H7 (cell line): ENCODE data around the gene CNBD2. TPM values are rescaled to one million over a fixed set of nuclear protein-coding genes. Genes with fewer than 3 reads are reported as not detected.
"Not testable (repeated sequence)": the region's sequence is repeated elsewhere in the genome, so short reads cannot be mapped to it uniquely, and the experiment has no call there.

ENCODE experiments used
- DNase-seq: peaks from one replicate; pipeline ENCODE4 v3.0.0; 2012
- H3K27me3 ChIP-seq: 2 replicates; pipeline ENCODE4 v1.6.0; 2011; ENCODE audit warnings: mild to moderate bottlenecking, low read length; ENCODE audit not compliant: control insufficient read depth, insufficient read depth
- H3K36me3 ChIP-seq: replicated peaks from 2 replicates; pipeline ENCODE4 v1.5.1; 2011; ENCODE audit warnings: low read length; ENCODE audit not compliant: control insufficient read depth, insufficient read depth
- H3K4me3 ChIP-seq: 2 replicates; pipeline ENCODE4 v1.5.1; 2011; ENCODE audit warnings: low read depth, mild to moderate bottlenecking, control low read depth, low read length, moderate library complexity; ENCODE audit not compliant: insufficient read depth
- total RNA-seq: library from RNA; depleted of rRNA; stranded (reverse); fragments of >200 nt; shearing (Covaris generic); gene quantifications from 2 replicates; pipeline ENCODE4 v1.2.3, GENCODE V29; 2014; rRNA removed

CNBD2 gene
- total RNA-seq, result 4.8 and 6.0 TPM in 2 replicates

DNA sequence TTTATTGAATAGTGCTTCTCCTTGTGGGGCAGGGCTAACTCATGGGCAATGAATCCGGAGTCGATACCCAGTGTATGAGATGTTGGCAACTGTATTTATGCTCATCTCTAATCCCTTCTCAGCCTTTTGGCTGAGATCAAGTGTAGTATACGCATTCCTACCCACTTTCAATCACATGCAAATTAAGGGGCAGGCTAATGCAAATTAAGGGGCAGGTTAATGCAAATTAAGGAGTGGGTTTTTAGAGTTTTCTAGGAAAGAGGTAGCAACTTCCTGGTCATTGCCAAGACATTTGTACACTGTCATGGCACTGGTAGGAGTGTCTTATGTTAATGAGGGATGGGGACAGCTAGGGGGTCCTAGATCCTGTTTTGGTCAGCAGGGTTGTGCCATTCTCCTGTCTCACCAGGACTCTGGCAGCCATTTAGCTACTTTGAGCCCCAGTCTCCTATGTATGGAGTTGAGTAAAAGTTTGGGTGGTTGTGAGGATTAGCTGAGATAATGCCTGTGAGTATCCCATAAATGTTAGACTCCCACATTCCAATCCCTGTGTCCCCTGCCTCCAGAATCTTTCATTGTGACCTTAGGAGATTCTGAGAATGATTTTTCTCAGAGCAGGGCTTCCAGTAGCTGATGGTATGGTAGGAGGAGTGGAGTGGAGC, at the start of gene CNBD2:
Gene CNBD2 (plus strand): TSS at position 612 of the 662 bp plus-strand sequence. CDS start 173 bp downstream, outside the sequence.
- H3K4me3 ChIP-seq, result no peak within 1 kb of the TSS
- H3K36me3 ChIP-seq, result no peaks in the 10 kb centered on the region
- no peak for DNase-seq
- H3K27me3 ChIP-seq, result no peaks in the 10 kb centered on the region

DNA sequence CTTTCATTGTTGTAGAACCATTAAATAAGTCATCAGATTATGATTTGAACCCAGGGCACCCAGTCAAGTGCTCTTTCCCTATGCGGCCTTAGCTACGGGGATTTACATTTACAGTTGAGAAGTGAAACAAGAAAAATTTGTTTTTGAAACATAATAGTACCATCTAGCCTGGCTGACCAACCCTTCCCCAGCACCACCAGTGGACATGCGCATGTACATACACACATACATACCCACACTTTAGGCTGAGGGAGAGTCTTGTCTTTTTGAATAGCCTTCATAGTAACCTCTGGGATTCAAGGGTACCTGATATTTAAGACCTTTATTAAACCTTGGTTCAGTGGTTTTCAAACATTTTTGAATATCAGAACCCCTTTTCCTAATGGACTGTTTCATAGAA, 47.9 kb upstream of the CNBD2 start:
- H3K4me3 ChIP-seq, result no peak overlapping the region
- H3K27me3 ChIP-seq, result no peaks in the 10 kb centered on the region
- no peak for DNase-seq
- peaks cover 10% of the 10 kb centered on the region for H3K36me3 ChIP-seq

DNA sequence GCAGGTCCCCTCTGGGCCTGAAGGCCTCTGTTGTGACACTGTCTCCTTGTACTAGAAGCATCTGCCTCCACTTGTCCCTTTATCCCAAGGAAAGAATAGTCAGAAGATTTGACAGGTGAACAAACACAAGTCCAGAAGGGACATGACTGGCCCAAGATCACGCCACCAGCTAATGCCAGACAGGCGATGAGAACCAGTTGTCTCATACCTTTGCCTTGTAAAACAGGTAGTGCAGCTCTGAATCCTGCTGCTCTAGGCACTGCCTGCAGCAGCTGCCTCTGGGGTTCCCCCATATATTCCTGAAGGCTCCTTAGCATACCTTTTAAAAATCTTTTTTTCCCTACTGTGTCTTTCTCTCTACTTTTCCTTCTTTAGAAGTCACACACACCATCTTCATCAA, 39.1 kb upstream of the CNBD2 start:
- Histone ChIP-seq H3K36me3 (peaks cover 20% of the 10 kb centered on the region), H3K4me3 (no peak overlapping the region), H3K27me3 (no peaks in the 10 kb centered on the region)
- no peak for DNase-seq

DNA sequence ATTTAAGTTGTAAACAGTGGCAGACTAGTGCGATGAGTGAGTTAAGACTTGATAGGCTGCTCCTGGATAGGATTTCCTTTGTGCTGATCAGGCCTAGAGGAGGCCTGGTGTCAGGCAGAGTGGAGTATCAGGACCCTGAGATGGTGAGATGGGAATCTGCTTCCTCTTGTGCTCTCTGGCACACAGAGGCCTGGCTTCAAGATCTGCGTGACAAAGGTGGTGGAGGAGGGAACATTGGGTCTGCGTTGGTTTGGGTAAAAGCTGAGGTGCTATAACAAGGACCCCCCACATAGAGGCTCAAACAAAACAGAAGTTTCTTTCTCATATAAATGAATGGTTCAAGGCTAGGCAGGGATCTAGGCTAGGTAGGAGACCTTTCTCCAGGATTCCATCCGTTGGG, 34.3 kb upstream of the CNBD2 start:
- DNase-seq, result peak; percentile 58
- no peak overlapping the region for H3K4me3 ChIP-seq
- H3K36me3 ChIP-seq, result peaks cover 14% of the 10 kb centered on the region
- no peaks in the 10 kb centered on the region for H3K27me3 ChIP-seq

DNA sequence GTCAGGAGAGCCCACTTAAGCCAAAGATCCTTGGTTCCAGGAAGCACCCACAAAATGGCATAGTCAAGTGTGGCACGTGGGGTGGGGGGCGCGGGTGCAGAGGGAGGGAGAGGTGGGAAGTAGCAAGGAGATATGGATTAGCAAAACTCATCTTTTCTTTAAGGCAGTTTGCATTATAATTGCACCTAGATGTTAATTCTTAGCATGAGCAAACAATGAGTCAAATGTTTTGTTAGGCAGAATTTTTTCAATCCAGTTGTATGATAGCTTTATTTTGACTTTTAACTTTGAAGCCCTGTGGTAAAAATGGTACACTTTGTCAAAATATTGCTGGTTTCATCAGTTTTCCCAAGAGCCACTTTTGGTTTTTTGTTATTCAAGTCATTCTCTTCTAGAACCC, 29.1 kb upstream of the CNBD2 start:
- Histone ChIP-seq H3K4me3 (no peak overlapping the region), H3K27me3 (no peaks in the 10 kb centered on the region), H3K36me3 (peaks cover 19% of the 10 kb centered on the region)

DNA sequence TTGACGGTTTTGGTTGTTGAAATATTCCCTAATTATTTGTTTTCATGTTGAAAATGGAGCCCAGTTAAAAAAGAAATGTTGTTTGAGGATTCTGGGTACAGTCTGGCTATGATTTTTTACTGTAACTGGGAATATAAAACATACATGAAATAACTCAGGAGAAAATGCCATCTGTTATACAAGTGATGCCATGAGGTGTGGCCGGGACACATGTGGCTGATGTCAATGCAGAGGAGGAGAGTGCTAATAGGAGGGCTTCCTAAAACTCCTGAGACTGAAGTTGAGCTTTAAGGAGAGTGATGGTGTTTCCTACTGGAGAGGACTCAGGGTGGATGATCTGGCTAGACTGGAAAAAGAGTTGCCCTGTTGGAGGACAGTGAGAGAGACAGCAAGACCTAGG, 26.8 kb upstream of the CNBD2 start:
- Histone ChIP-seq H3K4me3 (no peak overlapping the region), H3K27me3 (no peaks in the 10 kb centered on the region), H3K36me3 (peaks cover 21% of the 10 kb centered on the region)
- DNase-seq, result no peak

More for the DNA sequence above, 29.1 kb upstream of the CNBD2 start:
- DNase-seq, result no peak

DNA sequence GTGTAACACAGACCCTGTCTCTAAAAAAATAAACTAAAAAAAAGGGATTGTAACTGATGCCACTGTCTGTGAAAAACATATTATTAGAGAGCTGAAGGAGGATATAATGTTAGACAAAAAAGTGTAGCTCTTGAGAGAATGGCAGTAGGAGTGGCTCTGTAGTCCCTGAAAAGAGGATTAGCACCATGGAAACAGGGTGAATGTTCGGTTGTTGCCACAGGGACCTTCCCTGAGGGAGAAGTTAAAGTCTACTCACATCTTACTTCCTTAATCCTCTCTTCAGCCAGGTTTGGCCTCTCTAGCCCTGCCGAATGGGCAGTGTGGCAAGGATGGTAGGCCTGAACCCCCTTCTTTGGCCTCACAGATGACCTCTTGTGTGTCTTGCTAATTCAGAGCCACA, 26.1 kb upstream of the CNBD2 start:
- peaks cover 21% of the 10 kb centered on the region for H3K36me3 ChIP-seq
- H3K27me3 ChIP-seq, result no peaks in the 10 kb centered on the region
- no peak overlapping the region for H3K4me3 ChIP-seq
- no peak for DNase-seq

DNA sequence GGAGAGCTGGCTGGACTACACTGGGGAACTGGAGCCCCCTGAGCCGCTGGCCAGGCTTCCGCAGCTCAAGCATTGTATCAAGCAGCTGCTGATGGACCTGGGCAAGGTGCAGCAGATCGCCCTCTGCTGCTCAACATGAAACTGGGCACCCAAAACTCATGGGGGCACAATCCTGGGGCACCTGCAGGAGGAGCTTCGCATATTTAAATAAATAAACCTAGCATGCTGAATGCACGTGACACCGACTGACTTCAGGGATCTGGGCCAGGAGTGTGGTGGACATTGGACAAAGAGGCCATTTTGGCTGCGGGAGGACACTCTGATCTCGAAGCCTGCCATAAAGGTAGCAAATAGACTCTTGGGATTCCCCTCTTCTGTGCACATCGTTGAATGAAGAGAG, 20.9 kb upstream of the CNBD2 start:
- Histone ChIP-seq H3K4me3 (no peak overlapping the region), H3K27me3 (no peaks in the 10 kb centered on the region), H3K36me3 (peaks cover 8% of the 10 kb centered on the region; the same call in 1 of the 2 replicates)
- DNase-seq, result peak; percentile 78

DNA sequence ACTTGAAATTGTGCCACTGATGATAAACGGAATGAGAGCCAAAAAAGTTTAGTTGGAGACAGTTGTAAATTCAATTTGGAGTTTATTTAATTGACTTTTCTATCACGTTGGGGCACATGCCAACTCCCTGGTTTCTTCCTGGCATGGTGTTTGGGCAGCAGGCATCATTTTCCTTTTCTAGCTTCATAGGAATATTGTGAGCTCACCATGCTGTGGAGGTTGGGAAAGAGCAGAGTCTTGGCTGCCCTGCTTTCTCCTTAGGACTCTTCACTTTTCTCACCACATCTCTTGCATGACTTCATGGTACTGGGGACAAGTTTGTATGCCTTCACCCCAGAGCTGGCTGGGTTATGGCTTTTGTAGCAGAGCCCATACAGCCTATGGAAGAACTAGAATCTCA, 20.5 kb upstream of the CNBD2 start:
- Histone ChIP-seq H3K27me3 (no peaks in the 10 kb centered on the region), H3K4me3 (no peak overlapping the region), H3K36me3 (peaks cover 8% of the 10 kb centered on the region; the same call in 1 of the 2 replicates)
- no peak for DNase-seq

DNA sequence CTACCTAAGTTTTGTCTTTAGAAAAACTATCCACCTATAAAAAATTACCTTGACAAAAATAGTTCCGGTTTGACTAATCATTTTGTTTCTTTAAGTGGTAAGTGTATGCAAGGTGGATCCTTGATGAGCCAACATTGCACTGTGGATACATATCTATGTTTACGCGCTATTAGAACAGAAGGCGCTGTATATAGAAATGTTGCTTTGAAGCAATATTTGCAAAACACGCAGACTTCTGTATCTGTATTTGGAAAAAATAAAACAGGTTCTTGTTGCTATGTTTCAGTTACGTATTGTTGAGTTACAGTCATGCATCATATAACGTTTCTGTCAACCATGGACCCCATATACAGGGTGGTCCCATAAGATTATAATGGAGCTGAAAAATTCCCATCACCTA, 18.3 kb upstream of the CNBD2 start:
- DNase-seq, result no peak
- Histone ChIP-seq H3K36me3 (peaks cover 8% of the 10 kb centered on the region; the same call in 1 of the 2 replicates), H3K27me3 (no peaks in the 10 kb centered on the region), H3K4me3 (no peak overlapping the region)

DNA sequence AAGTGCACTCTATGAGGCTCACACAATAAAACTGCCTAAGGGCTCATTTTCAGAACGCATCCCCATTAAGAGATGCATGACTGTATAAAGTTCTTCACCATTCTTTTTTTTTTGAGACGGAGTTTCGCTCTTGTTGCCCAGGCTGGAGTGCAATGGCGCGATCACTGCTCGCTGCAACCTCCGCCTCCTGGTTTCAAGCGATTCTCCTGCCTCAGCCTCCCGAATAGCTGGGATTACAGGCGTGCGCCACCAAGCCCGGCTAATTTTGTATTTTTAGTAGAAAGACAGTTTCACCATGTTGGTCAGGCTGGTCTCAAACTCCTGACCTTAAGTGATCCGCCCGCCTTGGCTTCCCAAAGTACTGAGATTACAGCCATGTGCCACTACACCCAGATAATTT, 16.3 kb upstream of the CNBD2 start:
- not testable (repeated sequence) for H3K4me3 ChIP-seq, DNase-seq, H3K27me3 ChIP-seq, H3K36me3 ChIP-seq

DNA sequence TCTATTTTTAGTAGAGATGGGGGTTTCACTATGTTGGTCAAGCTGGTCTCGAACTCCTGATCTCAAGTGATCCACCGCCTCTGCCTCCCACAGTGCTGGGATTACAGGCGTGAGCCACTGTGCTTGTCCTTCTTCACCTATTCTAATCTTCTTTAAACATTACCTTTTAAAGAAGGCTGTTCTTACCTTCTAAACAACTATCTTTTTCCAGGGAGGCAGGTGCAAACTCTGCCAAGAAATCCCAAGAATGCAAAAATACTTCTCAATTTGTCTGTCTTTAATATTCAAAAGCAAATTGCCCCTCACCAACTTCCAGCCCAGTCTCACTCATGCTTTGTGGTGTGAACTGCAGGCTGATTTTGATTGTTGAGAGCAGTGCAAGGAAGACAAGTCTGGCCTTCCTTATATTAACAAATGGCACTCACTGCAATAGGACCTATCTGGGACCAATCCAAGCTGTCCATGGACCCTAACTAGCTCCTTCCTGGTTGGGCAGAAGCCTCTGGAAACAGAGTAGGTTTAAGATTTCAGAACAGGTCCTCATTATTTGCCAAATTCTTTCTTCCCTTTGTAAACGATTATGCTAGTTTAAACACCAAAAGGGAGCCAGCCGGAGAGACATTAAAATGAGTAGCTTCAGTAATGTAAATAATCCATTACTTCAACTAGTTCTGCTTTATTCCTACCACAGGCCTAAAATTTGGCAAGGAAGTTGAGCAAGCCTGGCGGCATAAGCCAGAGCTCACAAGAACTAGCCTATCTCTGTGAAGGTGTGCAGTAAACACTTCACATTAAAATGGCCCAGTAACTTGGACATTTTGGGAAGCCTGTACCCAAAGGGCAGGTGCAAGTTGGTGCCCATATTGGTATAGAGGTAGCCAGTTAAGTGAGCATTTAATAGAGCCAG, 15.7 kb upstream of the CNBD2 start:
- Histone ChIP-seq H3K4me3 (peak overlapping the region; percentile 98), H3K36me3 (peaks cover 4% of the 10 kb centered on the region; the same call in 1 of the 2 replicates), H3K27me3 (no peaks in the 10 kb centered on the region)
- no peak for DNase-seq

DNA sequence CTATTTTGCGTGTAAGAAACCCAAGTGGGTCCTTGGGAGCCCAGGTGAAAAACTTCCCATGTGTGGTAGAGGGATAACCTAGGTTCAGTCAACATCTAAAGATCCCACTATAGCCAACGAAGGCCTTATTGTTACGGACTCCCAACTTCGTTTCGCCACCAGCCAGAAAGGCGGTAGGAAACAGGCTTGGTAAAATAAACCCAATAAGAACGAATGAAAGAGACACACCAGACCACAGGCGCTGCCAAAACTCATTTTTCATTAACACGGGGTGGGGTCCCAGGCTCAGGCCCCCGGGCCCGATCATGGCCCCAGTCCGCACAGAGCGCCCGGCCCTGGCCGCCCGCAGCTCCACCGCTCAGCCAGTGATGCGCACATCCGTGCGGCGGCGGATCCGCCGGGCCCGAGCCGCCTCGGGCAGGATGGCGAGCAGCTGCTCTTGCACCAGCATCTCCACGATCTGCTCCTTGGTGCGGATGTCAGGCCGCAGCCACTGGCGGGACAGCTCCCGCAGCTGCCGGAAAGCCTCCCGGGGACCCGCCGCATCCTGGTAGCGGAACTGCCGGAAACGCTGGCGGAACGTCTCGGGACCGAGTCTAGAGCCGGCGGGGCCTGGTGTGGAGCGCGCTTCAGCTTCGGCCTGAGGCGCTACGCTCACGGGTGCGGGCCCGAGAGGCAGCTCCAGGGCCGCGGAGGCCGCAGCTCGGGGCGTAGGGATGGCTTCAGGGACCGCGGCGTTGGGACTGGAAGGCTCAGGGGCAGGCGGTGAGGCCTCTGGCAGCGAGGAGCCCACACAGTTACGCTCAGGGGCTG, 14.8 kb upstream of the CNBD2 start:
- peak; percentile 75 for DNase-seq
- no peaks in the 10 kb centered on the region for H3K36me3 ChIP-seq
- H3K4me3 ChIP-seq, result peak overlapping the region; percentile 98
- no peaks in the 10 kb centered on the region for H3K27me3 ChIP-seq

DNA sequence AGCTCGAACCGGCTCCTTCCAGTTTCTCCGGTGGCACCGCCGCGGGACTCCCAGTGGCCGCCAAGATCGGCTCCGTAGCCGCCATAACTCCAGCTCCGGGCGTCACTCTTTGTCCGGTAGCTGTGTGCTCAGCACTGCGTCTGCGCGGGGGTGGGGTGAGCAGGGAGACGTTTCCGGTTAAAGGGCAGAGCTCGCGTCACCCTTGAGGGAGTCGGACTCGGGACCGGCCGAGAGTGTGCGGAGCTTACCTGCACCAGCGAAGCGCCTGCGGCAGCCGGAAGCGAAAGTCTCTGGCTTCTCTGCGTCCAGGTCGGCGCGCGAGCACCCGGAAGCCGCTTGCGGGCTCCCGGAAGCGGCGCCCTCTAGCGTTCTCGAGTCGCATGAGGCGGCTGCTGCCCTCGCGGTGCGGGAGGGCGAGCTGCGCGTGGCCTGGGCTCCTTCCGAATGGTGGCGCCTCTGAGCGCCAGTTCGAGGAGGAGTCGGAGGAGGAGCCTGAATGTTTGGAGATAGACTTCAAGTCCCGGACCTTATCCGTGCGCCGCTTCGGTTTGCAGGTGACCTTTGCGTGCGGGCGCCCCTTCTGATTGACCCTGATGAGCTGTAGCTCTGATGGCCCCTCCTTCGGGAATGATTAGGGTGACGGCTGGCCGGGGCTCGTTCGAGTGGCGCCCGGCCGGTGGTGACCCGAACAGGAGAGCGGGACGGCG, 14.0 kb upstream of the CNBD2 start, which contains the start of gene SCAND1:
Gene SCAND1 (minus strand): TSS at position 303 of the 707 bp plus-strand sequence. CDS start 218 bp downstream, at position 85.
- peak; percentile 97 for DNase-seq
- no peaks in the 10 kb centered on the region for H3K27me3 ChIP-seq
- H3K4me3 ChIP-seq, result peak within 1 kb of the TSS; percentile 98

More for the DNA sequence above, 14.0 kb upstream of the CNBD2 start, which contains the start of gene SCAND1:
- H3K36me3 ChIP-seq, result no peaks in the 10 kb centered on the region
